HG02798 (cell line): ENCODE data around the gene EGLN1.

ENCODE experiments used
- ATAC-seq: cut with Tn5 transposase; IDR thresholded peaks from one replicate; pipeline ENCODE4 v1.9.1; 2021; ENCODE audit warnings: mild to moderate bottlenecking; ENCODE audit not compliant: unreplicated experiment, poor library complexity

The EGLN1 gene

DNA sequence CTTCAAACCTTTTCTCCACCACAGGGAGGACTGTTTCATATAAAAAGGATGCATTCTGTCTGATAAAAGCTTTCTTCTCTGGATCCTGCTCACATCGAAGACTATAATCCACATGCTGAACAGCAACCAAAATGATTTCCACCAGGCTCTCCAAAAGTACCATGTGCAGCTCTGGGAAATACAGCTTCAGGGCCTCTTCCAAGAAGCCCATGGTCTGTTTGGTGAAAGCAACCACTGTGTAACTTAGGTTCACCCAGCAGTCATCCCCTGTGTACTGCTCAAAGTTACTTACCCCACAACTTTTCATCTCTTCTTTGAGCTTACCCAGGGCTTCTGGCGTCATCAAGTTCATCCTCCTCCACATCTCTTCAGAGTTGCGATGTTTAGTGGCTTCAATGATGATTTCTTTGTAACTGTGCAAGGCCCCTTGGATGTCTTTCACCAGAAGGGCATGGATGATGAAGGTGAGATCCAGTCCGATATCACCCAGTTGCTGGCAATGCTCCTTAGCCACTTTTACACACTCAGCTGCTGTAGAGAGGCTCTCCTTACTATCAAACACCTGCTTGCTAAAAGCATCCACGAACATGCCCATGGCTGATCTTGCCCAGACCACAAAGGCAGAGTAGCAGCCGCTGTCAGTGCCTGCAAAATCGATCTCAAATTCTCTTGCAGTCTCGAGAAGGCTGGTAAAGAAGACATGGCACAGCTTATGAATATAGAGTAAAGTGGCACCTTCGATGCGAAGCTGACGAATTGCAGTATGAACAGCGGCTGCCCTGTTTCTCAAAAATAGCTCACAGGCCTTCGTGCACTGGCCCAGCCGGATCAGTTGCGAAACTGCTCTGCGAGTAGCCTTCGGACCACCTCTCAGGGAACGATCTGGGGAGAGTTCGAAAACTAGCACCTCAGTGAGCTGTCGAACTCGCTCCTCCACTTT lies 86.2 kb downstream of the EGLN1 start:
- ATAC-seq = no peak

GRCh38 chr1:231334952-231335351 lies 87.1 kb downstream of the EGLN1 start:
- ATAC-seq = no peak

GRCh38 chr1:231334079-231334666 lies 87.9 kb downstream of the EGLN1 start:
- no peak for ATAC-seq

- ATAC-seq = no peak
These were observed 89.3 kb downstream of the EGLN1 start for GRCh38 chr1:231332761-231333160.

GRCh38 chr1:231329483-231329882 lies 92.6 kb downstream of the EGLN1 start:
- ATAC-seq = no peak

- no peak for ATAC-seq
These were observed 94.5 kb downstream of the EGLN1 start for GRCh38 chr1:231327617-231328016.

DNA sequence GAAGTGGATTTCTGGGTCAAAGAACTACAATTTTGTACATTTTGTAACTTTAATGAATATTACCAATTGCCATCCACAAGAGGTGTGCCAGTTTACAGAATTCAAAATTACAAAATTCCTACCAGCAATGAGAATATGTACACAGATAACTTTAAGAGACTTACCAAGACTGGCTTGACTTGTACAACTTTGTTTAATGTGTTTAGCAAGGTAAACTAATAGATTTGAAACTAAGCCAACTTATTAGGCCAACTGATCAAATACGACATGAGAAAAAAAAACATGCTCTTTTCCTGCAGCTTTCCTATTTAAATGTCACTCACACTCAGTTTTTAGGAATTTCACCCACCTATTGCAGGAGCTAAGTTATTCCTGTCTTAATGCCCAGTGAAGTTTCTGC lies 95.8 kb downstream of the EGLN1 start:
- no peak for ATAC-seq

GRCh38 chr1:231324660-231325059 lies 97.4 kb downstream of the EGLN1 start:
- ATAC-seq = no peak

- ATAC-seq = no peak
These were observed 99.1 kb downstream of the EGLN1 start for GRCh38 chr1:231322880-231323530.

GRCh38 chr1:231319080-231319479 lies 103.0 kb downstream of the EGLN1 start:
- ATAC-seq = no peak

DNA sequence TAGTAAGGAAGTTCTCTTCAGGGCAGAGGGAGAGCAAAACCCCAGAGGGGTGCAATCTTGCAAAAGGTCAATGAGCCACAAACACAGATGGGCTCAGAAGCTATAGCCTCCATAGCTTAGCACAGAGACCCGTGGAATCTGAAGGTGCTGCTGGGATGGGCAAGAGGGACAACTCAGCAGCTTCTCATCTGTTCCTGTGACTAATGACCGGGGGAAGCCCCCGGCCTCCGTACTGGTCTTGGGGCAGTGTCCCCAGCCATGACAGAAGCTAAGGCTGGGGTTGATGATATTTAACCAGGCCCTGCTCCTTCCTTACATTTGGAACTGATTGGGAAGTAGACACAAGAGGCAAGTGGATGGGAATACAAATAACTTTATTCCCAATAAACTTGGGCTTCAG lies 103.5 kb downstream of the EGLN1 start:
- ATAC-seq = no peak

- ATAC-seq = no peak
These were observed 104.1 kb downstream of the EGLN1 start for GRCh38 chr1:231318015-231318355.

DNA sequence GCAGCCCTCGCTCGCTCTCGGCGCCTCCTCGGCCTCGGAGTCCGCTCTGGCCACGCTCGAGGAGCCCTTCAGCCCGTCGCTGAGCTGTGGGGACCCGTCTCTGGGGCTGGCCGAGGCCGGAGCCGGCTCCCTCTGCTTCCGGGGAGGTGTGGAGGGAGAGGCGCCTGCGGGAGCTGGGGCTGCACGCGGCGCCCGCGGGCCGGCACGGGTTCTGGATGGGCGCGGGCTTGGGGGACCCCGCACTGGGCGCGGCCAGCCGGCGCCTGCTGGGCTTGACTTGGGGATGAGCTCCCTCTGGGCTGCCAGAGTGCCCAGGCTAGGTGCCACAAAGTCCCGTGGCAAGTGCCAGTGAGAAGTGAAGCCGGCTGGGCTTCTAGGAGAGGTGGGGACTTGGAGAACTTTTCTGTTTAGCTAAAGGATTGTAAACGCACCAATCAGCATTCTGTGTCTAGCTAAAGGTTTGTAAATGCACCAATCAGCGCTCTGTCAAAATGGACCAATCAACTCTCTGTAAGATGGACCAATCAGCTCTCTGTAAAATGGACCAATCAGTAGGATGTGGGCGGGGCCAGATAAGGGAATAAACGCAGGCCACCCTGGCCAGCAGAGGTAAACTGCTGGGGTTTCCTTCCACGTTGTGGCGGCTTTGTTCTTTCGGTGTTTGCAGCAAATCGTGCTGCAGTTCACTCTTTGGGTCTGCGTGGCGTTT lies 104.6 kb downstream of the EGLN1 start:
- ATAC-seq = no peak

GRCh38 chr1:231315887-231316286 lies 106.2 kb downstream of the EGLN1 start:
- peak; percentile 85 for ATAC-seq
